GM12874 (cell line): ENCODE measurements around the gene ITGAL.

Experiments
- CTCF ChIP-seq: IDR thresholded peaks from 2 replicates; pipeline ENCODE4 v1.5.1; 2011; ENCODE audit warnings: low read depth, mild to moderate bottlenecking, control low read depth, low read length, moderate library complexity; ENCODE audit not compliant: insufficient read depth

ITGAL gene

GRCh38 chr16:30510376-30510938 is 37.9 kb downstream of the ITGAL start:
- TF ChIP-seq CTCF: no peak

- TF ChIP-seq CTCF: no peak
Measured at GRCh38 chr16:30511509-30511908, 39.0 kb downstream of the ITGAL start.

GRCh38 chr16:30515275-30515674 is 42.7 kb downstream of the ITGAL start:
- no peak for TF ChIP-seq CTCF

- no peak for TF ChIP-seq CTCF
Measured at GRCh38 chr16:30518552-30518951, 46.0 kb downstream of the ITGAL start.

GRCh38 chr16:30519120-30520049 is 46.8 kb downstream of the ITGAL start:
- no peak for TF ChIP-seq CTCF

- TF ChIP-seq CTCF: no peak
Measured at GRCh38 chr16:30521476-30521872, 48.9 kb downstream of the ITGAL start.

GRCh38 chr16:30521873-30522641 is 49.5 kb downstream of the ITGAL start:
- TF ChIP-seq CTCF: no peak
